Mesothelial cell of epicardium (in vitro differentiated cells): Measurements from ENCODE around the gene PACS1. TPM values are rescaled to one million over a fixed set of nuclear protein-coding genes. Genes with fewer than 3 reads are reported as not detected.

Experiments
- DNase-seq, 2 experiments: peaks; one replicate each; pipeline ENCODE4 v3.0.0; 2021; ENCODE audit warnings: low spot score in 2 of 2; ENCODE audit not compliant: unreplicated experiment in 2 of 2
- H3K27ac Mint-ChIP-seq: 2 replicates; pipeline ENCODE4 v1.8.0; 2021; ENCODE audit warnings: mixed read lengths
- H3K27me3 Mint-ChIP-seq: 2 replicates; pipeline ENCODE4 v1.8.0; 2021; ENCODE audit warnings: low read depth, mixed read lengths
- H3K36me3 Mint-ChIP-seq: 2 replicates; pipeline ENCODE4 v1.8.0; 2021; ENCODE audit warnings: mixed read lengths
- H3K4me1 Mint-ChIP-seq: 2 replicates; pipeline ENCODE4 v1.8.0; 2021; ENCODE audit warnings: mixed read lengths
- H3K4me3 Mint-ChIP-seq: 2 replicates; pipeline ENCODE4 v1.8.0; 2021; ENCODE audit warnings: mild to moderate bottlenecking, moderate library complexity, mixed read lengths
- H3K9me3 Mint-ChIP-seq: 2 replicates; pipeline ENCODE4 v1.8.0; 2021; ENCODE audit warnings: mixed read lengths
- total RNA-seq: library from RNA; stranded (reverse); gene quantifications from 3 replicates; pipeline ENCODE4 v1.2.1, GENCODE V29; 2021
- TF ChIP-seq, protein P1 (sequence below): fragments of 200-600 bp; sonication (generic); IDR thresholded peaks from one replicate; pipeline ENCODE4 v1.5.0; 2021; ENCODE audit warnings: antibody characterized with exemption; ENCODE audit not compliant: unreplicated experiment

PACS1 gene
- total RNA-seq, 1 donor from 2014 or later: 87.0 TPM

DNA sequence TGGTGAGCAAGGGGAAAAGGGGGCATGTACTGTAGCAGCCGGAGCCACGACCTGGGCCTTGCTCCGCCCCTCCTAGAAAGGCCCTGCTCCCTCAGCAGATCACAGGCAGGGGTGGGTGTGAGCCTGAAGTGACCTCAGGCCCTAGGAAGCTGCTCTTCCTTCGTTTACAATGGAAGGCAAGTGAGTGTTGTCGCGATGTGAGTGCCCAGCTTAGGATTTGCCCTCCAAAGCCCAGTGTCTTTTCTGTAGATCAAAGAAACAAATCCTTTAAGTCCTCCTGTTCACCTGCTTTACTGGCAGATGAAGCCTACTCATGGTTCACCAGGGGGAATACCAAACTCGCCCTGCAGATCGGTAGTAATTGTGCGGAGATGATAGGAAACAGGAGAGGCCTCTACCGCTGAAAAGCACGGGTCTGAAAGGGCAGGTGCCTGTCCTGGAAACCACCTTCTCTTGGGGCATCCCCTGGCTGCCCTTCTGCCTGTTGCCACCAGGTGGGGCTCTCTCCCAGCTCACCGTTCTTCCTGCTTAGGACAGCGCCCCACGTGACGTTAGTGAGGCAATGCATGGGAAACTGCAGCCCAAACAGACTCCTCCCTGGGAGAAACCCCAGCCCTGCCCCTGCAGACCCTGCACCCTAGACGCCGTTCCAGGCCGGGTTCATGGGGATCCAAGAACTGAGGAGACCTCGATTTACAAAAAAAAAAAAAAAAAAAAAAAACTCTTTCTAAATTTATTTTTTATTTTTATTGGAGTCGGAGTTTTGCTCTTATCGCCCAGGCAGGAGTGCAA, 152.5 kb downstream of the PACS1 start:
- Mint-ChIP-seq H3K4me1 (no peaks in the 10 kb centered on the region), H3K27me3 (no peaks in the 10 kb centered on the region), H3K36me3 (peaks cover 18% of the 10 kb centered on the region), H3K4me3 (no peak overlapping the region), H3K27ac (peak overlapping the region; percentile 77), H3K9me3 (no peaks in the 10 kb centered on the region)
- peak; percentile 83 to 92 for DNase-seq
- TF ChIP-seq, protein P1, sequence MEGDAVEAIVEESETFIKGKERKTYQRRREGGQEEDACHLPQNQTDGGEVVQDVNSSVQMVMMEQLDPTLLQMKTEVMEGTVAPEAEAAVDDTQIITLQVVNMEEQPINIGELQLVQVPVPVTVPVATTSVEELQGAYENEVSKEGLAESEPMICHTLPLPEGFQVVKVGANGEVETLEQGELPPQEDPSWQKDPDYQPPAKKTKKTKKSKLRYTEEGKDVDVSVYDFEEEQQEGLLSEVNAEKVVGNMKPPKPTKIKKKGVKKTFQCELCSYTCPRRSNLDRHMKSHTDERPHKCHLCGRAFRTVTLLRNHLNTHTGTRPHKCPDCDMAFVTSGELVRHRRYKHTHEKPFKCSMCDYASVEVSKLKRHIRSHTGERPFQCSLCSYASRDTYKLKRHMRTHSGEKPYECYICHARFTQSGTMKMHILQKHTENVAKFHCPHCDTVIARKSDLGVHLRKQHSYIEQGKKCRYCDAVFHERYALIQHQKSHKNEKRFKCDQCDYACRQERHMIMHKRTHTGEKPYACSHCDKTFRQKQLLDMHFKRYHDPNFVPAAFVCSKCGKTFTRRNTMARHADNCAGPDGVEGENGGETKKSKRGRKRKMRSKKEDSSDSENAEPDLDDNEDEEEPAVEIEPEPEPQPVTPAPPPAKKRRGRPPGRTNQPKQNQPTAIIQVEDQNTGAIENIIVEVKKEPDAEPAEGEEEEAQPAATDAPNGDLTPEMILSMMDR: peak; percentile 95

DNA sequence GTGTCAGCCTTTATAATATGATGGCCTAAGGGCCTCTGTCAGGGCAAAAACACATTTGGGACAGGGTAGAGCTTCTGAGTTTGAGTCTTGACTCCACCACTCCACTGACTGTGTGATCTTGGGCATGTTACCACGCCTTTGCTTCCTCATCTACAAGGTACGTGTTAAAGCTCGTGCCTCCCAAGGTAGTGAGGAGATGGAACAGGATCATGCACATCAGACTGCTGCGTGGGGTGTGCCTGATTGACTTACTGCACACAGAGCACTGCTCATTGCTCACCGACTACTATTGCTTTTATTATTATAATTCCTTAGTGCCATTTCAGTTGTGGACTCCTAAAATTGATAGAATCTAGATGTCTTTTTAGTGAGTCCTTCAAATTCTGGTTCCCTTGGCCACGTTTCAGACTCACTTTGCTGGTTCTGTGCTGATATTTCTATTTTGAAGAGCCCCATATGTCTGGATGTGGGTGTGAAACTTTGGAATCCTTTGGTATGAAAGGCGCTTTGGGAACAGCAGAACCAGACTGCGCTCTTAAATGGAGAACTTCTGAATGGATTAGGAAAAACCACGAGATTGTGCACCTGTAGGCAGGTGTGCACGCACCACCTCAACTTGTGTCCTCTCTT, 154.3 kb downstream of the PACS1 start:
- peaks cover 6% of the 10 kb centered on the region for H3K36me3 Mint-ChIP-seq
- no peaks in the 10 kb centered on the region for H3K27me3 Mint-ChIP-seq
- TF ChIP-seq, protein P1: no peak
- H3K4me1 Mint-ChIP-seq: peaks cover 8% of the 10 kb centered on the region
- H3K4me3 Mint-ChIP-seq: no peak overlapping the region
- DNase-seq: no peak
- no peak overlapping the region for H3K27ac Mint-ChIP-seq
- H3K9me3 Mint-ChIP-seq: no peaks in the 10 kb centered on the region

GRCh38 chr11:66225066-66225465, 155.0 kb downstream of the PACS1 start:
- DNase-seq: no peak
- H3K4me3 Mint-ChIP-seq: no peak overlapping the region
- no peak overlapping the region for H3K27ac Mint-ChIP-seq
- peaks cover 4% of the 10 kb centered on the region for H3K36me3 Mint-ChIP-seq
- H3K27me3 Mint-ChIP-seq: no peaks in the 10 kb centered on the region
- peaks cover 8% of the 10 kb centered on the region for H3K4me1 Mint-ChIP-seq
- TF ChIP-seq, protein P1: no peak
- H3K9me3 Mint-ChIP-seq: no peaks in the 10 kb centered on the region

GRCh38 chr11:66226101-66226500, 156.0 kb downstream of the PACS1 start:
- no peak for DNase-seq
- TF ChIP-seq, protein P1: no peak
- Mint-ChIP-seq H3K36me3 (peaks cover 4% of the 10 kb centered on the region), H3K4me3 (no peak overlapping the region), H3K9me3 (no peaks in the 10 kb centered on the region), H3K4me1 (peaks cover 8% of the 10 kb centered on the region), H3K27ac (peak overlapping the region; percentile 16), H3K27me3 (no peaks in the 10 kb centered on the region)

DNA sequence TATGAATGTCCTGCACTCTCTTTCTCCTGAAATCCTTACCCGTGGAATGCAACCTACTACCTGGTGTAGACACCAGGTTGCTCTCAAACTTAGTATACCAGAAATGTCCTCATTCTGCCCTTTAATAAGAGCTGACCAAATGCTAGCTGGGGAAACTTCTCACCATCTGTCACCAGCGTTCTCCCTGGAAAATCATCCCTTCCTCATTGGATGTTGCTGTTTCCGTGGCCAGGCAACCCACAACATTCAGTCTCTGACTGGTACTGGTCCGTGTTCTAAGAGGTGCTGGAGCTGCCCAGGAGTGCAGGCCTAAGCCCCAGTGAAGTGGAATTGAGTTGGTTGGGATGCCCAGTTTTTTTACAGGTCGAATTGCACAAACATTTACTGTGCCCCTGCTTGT, 157.6 kb downstream of the PACS1 start:
- peaks cover 11% of the 10 kb centered on the region for H3K36me3 Mint-ChIP-seq
- no peak overlapping the region for H3K4me3 Mint-ChIP-seq
- H3K27ac Mint-ChIP-seq: peak overlapping the region; percentile 99
- no peaks in the 10 kb centered on the region for H3K27me3 Mint-ChIP-seq
- no peaks in the 10 kb centered on the region for H3K9me3 Mint-ChIP-seq
- TF ChIP-seq, protein P1: no peak
- no peak for DNase-seq
- H3K4me1 Mint-ChIP-seq: peaks cover 8% of the 10 kb centered on the region
